Duodenal mucosa (tissue), 2 donors: ENCODE data around the gene FXYD6.

ENCODE experiments used
- H3K27ac ChIP-seq: one replicate; pipeline ENCODE4 v1.7.0; 2013; ENCODE audit warnings: low read depth, low read length
- H3K27me3 ChIP-seq, 2 donors: one replicate each; pipeline ENCODE4 v1.7.0; 2013; ENCODE audit warnings: low read length in 2 of 2, control low read depth in 1 of 2; ENCODE audit not compliant: insufficient read depth in 2 of 2, control insufficient read depth in 1 of 2
- H3K36me3 ChIP-seq, 2 donors: one replicate each; pipeline ENCODE4 v1.7.0; 2013; ENCODE audit warnings: low read length in 2 of 2, control low read depth in 1 of 2; ENCODE audit not compliant: insufficient read depth in 2 of 2, control insufficient read depth in 1 of 2
- H3K4me1 ChIP-seq, 2 donors: one replicate each; pipeline ENCODE4 v1.7.0; 2013; ENCODE audit warnings: low read length in 2 of 2, control low read depth in 1 of 2; ENCODE audit not compliant: insufficient read depth in 2 of 2, control insufficient read depth in 1 of 2
- H3K4me3 ChIP-seq, 2 donors: one replicate each; pipeline ENCODE4 v1.7.0; 2013; ENCODE audit warnings: low read length in 2 of 2, low read depth in 1 of 2
- H3K9ac ChIP-seq, 2 donors: one replicate each; pipeline ENCODE4 v1.7.0; 2013; ENCODE audit warnings: low read length in 2 of 2, low read depth in 1 of 2
- H3K9me3 ChIP-seq, 2 donors: one replicate each; pipeline ENCODE4 v1.7.0; 2013; ENCODE audit warnings: low read length in 2 of 2, control low read depth in 1 of 2; ENCODE audit not compliant: control insufficient read depth in 1 of 2

The FXYD6 gene

GRCh38 chr11:117794135-117794534 is 82.3 kb downstream of the FXYD6 start:
- H3K27me3 ChIP-seq = peaks cover 38 to 39% of the 10 kb centered on the region in 2 donors

GRCh38 chr11:117793583-117793982 is 82.9 kb downstream of the FXYD6 start:
- Histone ChIP-seq H3K4me1 (peaks cover 7 to 11% of the 10 kb centered on the region in 2 donors), H3K9ac (no peak overlapping the region), H3K4me3 (no peak overlapping the region)

More at GRCh38 chr11:117794135-117794534, 82.3 kb downstream of the FXYD6 start:
- Histone ChIP-seq H3K4me1 (peaks cover 7 to 11% of the 10 kb centered on the region in 2 donors), H3K4me3 (no peak overlapping the region), H3K9ac (no peak overlapping the region), H3K36me3 (no peaks in the 10 kb centered on the region), H3K9me3 (no peaks in the 10 kb centered on the region), H3K27ac (no peak overlapping the region)

GRCh38 chr11:117792992-117793391 is 83.5 kb downstream of the FXYD6 start:
- peaks cover 34 to 38% of the 10 kb centered on the region in 2 donors for H3K27me3 ChIP-seq
- H3K4me1 ChIP-seq = peaks cover 7 to 11% of the 10 kb centered on the region in 2 donors
- no peaks in the 10 kb centered on the region for H3K36me3 ChIP-seq
- H3K4me3 ChIP-seq = no peak overlapping the region
- no peaks in the 10 kb centered on the region for H3K9me3 ChIP-seq
- no peak overlapping the region for H3K9ac ChIP-seq
- H3K27ac ChIP-seq = no peak overlapping the region

More at GRCh38 chr11:117793583-117793982, 82.9 kb downstream of the FXYD6 start:
- no peak overlapping the region for H3K27ac ChIP-seq
- H3K9me3 ChIP-seq = no peaks in the 10 kb centered on the region
- H3K27me3 ChIP-seq = peaks cover 36 to 38% of the 10 kb centered on the region in 2 donors
- no peaks in the 10 kb centered on the region for H3K36me3 ChIP-seq

GRCh38 chr11:117792241-117792640 is 84.2 kb downstream of the FXYD6 start:
- Histone ChIP-seq H3K9ac (no peak overlapping the region), H3K9me3 (no peaks in the 10 kb centered on the region), H3K4me1 (peaks cover 7 to 11% of the 10 kb centered on the region in 2 donors), H3K27me3 (peaks cover 29 to 34% of the 10 kb centered on the region in 2 donors), H3K36me3 (no peaks in the 10 kb centered on the region), H3K27ac (no peak overlapping the region), H3K4me3 (no peak overlapping the region)

GRCh38 chr11:117790279-117790678 is 86.2 kb downstream of the FXYD6 start:
- Histone ChIP-seq H3K27me3 (peaks cover 30 to 31% of the 10 kb centered on the region in 2 donors), H3K9me3 (no peaks in the 10 kb centered on the region), H3K27ac (no peak overlapping the region), H3K4me3 (no peak overlapping the region), H3K4me1 (no peaks in the 10 kb centered on the region), H3K36me3 (no peaks in the 10 kb centered on the region), H3K9ac (no peak overlapping the region)

GRCh38 chr11:117789241-117789640 is 87.2 kb downstream of the FXYD6 start:
- H3K4me1 ChIP-seq = no peaks in the 10 kb centered on the region
- peaks cover 22 to 23% of the 10 kb centered on the region in 2 donors for H3K27me3 ChIP-seq
- no peak overlapping the region for H3K9ac ChIP-seq
- H3K9me3 ChIP-seq = no peaks in the 10 kb centered on the region
- no peaks in the 10 kb centered on the region for H3K36me3 ChIP-seq
- no peak overlapping the region for H3K27ac ChIP-seq
- no peak overlapping the region for H3K4me3 ChIP-seq
